H1 (cell line): ENCODE results near the gene GOLGA8J. TPM values are rescaled to one million over a fixed set of nuclear protein-coding genes. Genes with fewer than 3 reads are reported as not detected.

Experiments
- CTCF ChIA-PET: fragments of 300-600 bp; sonication (Branson Sonifier 250); formaldehyde crosslinking; loops from one replicate; lab custom pipeline; 2021; ENCODE audit not compliant: partially characterized antibody; lab: Charles Lee
- POLR2A ChIA-PET: fragments of 300-600 bp; sonication (Branson Sonifier 250); formaldehyde crosslinking; loops from one replicate; lab custom pipeline; 2021; ENCODE audit warnings: inconsistent platforms; ENCODE audit not compliant: partially characterized antibody; lab: Charles Lee
- DNase-seq, 2 experiments: peaks; one replicate each; pipeline versions ENCODE4 v3.0.0 to v3.0.0-alpha.2; 2010 to 2022; ENCODE audit warnings: low spot score in 2 of 2, low read depth in 1 of 2, mixed read lengths in 1 of 2
- FAIRE-seq: peaks from 2 replicates; lab custom pipeline; 2011; peaks lifted over from hg19 to GRCh38; lab: Jason Lieb, UNC
- H2AFZ ChIP-seq: 2 replicates; pipeline ENCODE4 v1.8.1; 2012; ENCODE audit warnings: low read length, inconsistent platforms
- H2AK5ac ChIP-seq: 2 replicates; pipeline ENCODE4 v1.6.1; 2013; ENCODE audit warnings: low read depth, low read length
- H2BK120ac ChIP-seq: replicated peaks from 2 replicates; pipeline ENCODE3; 2013; ENCODE audit warnings: low read depth, low read length, inconsistent platforms
- H2BK12ac ChIP-seq: 2 replicates; pipeline ENCODE4 v1.6.1; 2013; ENCODE audit warnings: low read depth, low read length
- H2BK15ac ChIP-seq: 2 replicates; pipeline ENCODE4 v1.6.1; 2013; ENCODE audit warnings: low read length
- H2BK20ac ChIP-seq: 2 replicates; pipeline ENCODE4 v1.6.1; 2013; ENCODE audit warnings: low read length
- H2BK5ac ChIP-seq: 2 replicates; pipeline ENCODE4 v1.6.1; 2013; ENCODE audit warnings: low read depth, low read length
- H3K14ac ChIP-seq: 2 replicates; pipeline ENCODE4 v1.6.1; 2013; ENCODE audit warnings: inconsistent platforms; ENCODE audit not compliant: insufficient read length
- H3K18ac ChIP-seq: 2 replicates; pipeline ENCODE4 v1.6.1; 2013; ENCODE audit warnings: low read length; ENCODE audit errors: extremely low read depth
- H3K23ac ChIP-seq: 2 replicates; pipeline ENCODE4 v1.6.1; 2013; ENCODE audit warnings: inconsistent platforms; ENCODE audit not compliant: insufficient read length
- H3K23me2 ChIP-seq: 2 replicates; pipeline ENCODE4 v1.6.1; 2013; ENCODE audit warnings: low read depth, low read length
- H3K27ac ChIP-seq: 2 replicates; pipeline ENCODE4 v1.6.1; 2011; ENCODE audit warnings: low read depth, low read length, inconsistent platforms
- H3K27me3 ChIP-seq, 4 experiments: replicated peaks in 1 of 4; 1 replicate in 1 of 4; 2 replicates in 3 of 4; pipeline versions ENCODE4 v1.6.1 to v1.8.1; 2011 to 2013; ENCODE audit warnings: low read length in 3 of 4, mild to moderate bottlenecking in 3 of 4, inconsistent platforms in 2 of 4, mixed read lengths in 2 of 4, moderate library complexity in 1 of 4; ENCODE audit not compliant: control insufficient read depth in 3 of 4, insufficient read depth in 3 of 4; ENCODE audit errors: extremely low read depth in 1 of 4
- H3K36me3 ChIP-seq, 4 experiments: 2 replicates each; pipeline versions ENCODE4 v1.6.1 to v1.8.1; 2011 to 2013; ENCODE audit warnings: mild to moderate bottlenecking in 4 of 4, low read length in 3 of 4, moderate library complexity in 2 of 4, control low read depth in 1 of 4, inconsistent platforms in 1 of 4; ENCODE audit not compliant: insufficient read depth in 4 of 4, control insufficient read depth in 2 of 4
- H3K4ac ChIP-seq: replicated peaks from 2 replicates; pipeline ENCODE3; 2013; ENCODE audit warnings: low read length, low read depth, mixed read lengths, inconsistent platforms; ENCODE audit not compliant: insufficient read length
- H3K4me1 ChIP-seq, 4 experiments: replicated peaks in 1 of 4; 1 replicate in 1 of 4; 2 replicates in 3 of 4; pipeline versions ENCODE4 v1.6.1 to v1.8.1; 2011 to 2013; ENCODE audit warnings: low read length in 3 of 4, inconsistent platforms in 2 of 4, mixed read lengths in 1 of 4; ENCODE audit not compliant: insufficient read depth in 4 of 4, control insufficient read depth in 3 of 4
- H3K4me2 ChIP-seq, 2 experiments: 2 replicates each; pipeline versions ENCODE4 v1.6.1 to v1.8.1; 2011 to 2013; ENCODE audit warnings: low read depth in 2 of 2, low read length in 2 of 2, control low read depth in 1 of 2, inconsistent platforms in 1 of 2, mild to moderate bottlenecking in 1 of 2; ENCODE audit not compliant: insufficient read depth in 1 of 2
- H3K4me3 ChIP-seq, 4 experiments: fragments of 200-600, 300-600 bp in 1 of 4; sonication (generic), shearing (Covaris generic), sonication (Bioruptor Twin) in 1 of 4; 2 replicates each; pipeline versions ENCODE4 v1.5.1 to v1.8.1; 2011 to 2016; ENCODE audit warnings: low read length in 4 of 4, low read depth in 3 of 4, control low read depth in 2 of 4, inconsistent platforms in 2 of 4, mild to moderate bottlenecking in 2 of 4, mixed read lengths in 1 of 4, moderate library complexity in 1 of 4; ENCODE audit not compliant: insufficient read depth in 2 of 4; ENCODE audit errors: extremely low read depth in 1 of 4
- H3K56ac ChIP-seq: replicated peaks from 2 replicates; pipeline ENCODE3; 2013; ENCODE audit warnings: low read depth, mild to moderate bottlenecking, mixed read lengths, low read length, inconsistent platforms; ENCODE audit not compliant: insufficient read length
- H3K79me1 ChIP-seq: 2 replicates; pipeline ENCODE4 v1.6.1; 2013; ENCODE audit warnings: low read depth, low read length, control low read depth
- H3K79me2 ChIP-seq, 2 experiments: 2 replicates each; pipeline versions ENCODE4 v1.6.1 to v1.8.1; 2012 to 2013; ENCODE audit warnings: low read length in 2 of 2, mild to moderate bottlenecking in 2 of 2, inconsistent platforms in 1 of 2; ENCODE audit not compliant: insufficient read depth in 2 of 2, control insufficient read depth in 1 of 2
- H3K9ac ChIP-seq, 4 experiments: replicated peaks in 1 of 4; 1 replicate in 1 of 4; 2 replicates in 3 of 4; pipeline versions ENCODE4 v1.6.1 to v1.8.1; 2011 to 2013; ENCODE audit warnings: low read depth in 3 of 4, low read length in 3 of 4, control low read depth in 2 of 4, mild to moderate bottlenecking in 2 of 4, moderate library complexity in 2 of 4, inconsistent platforms in 1 of 4; ENCODE audit errors: extremely low read depth in 1 of 4
- H3K9me3 ChIP-seq, 2 experiments: 2 replicates each; pipeline versions ENCODE4 v1.6.1 to v1.8.1; 2012 to 2013; ENCODE audit warnings: mild to moderate bottlenecking in 2 of 2, moderate library complexity in 2 of 2, control low read depth in 1 of 2, inconsistent platforms in 1 of 2, low read depth in 1 of 2, low read length in 1 of 2, mixed read lengths in 1 of 2; ENCODE audit not compliant: insufficient read depth in 2 of 2
- H4K20me1 ChIP-seq, 2 experiments: replicated peaks in 1 of 2; 2 replicates each; pipeline versions ENCODE3 to v1.8.1; 2011 to 2013; ENCODE audit warnings: inconsistent platforms in 2 of 2, low read length in 2 of 2, mild to moderate bottlenecking in 1 of 2; ENCODE audit not compliant: insufficient read depth in 2 of 2, control insufficient read depth in 1 of 2
- H4K5ac ChIP-seq: 2 replicates; pipeline ENCODE4 v1.6.1; 2013; ENCODE audit warnings: low read length, low read depth, mixed read lengths, inconsistent platforms; ENCODE audit not compliant: insufficient read length
- H4K8ac ChIP-seq: 2 replicates; pipeline ENCODE4 v1.8.0; 2013; ENCODE audit warnings: mild to moderate bottlenecking, moderate library complexity, low read length, inconsistent platforms; ENCODE audit not compliant: insufficient read depth; ENCODE audit errors: extremely low read depth
- H4K91ac ChIP-seq: replicated peaks from 2 replicates; pipeline ENCODE3; 2013; ENCODE audit warnings: low read length, mixed read lengths, inconsistent platforms; ENCODE audit not compliant: insufficient read length
- CTBP2 ChIP-seq: IDR thresholded peaks from 2 replicates; pipeline ENCODE4 v1.7.0; 2011; ENCODE audit warnings: borderline replicate concordance, mild to moderate bottlenecking, moderate library complexity, mixed read lengths, low read length; ENCODE audit not compliant: insufficient read depth, insufficient read length
- NANOG ChIP-seq: IDR thresholded peaks from 2 replicates; pipeline ENCODE4 v1.6.1; 2011; ENCODE audit warnings: low read length, low read depth, mild to moderate bottlenecking, inconsistent platforms; ENCODE audit not compliant: insufficient read depth, poor library complexity, severe bottlenecking
- WGBS, 2 experiments: shearing (Covaris generic) in 1 of 2; methylation state at CpG; one replicate each; pipeline versions ENCODE4 v1.1.6 to v1.1.7; 2013 to 2015; ENCODE audit warnings: low lambda C conversion rate in 2 of 2, mixed read lengths in 2 of 2, inconsistent platforms in 1 of 2, low coverage in 1 of 2, missing lambda C conversion rate in 1 of 2; ENCODE audit not compliant: insufficient replicate concordance in 2 of 2, insufficient coverage in 1 of 2, insufficient read length in 1 of 2; ENCODE audit errors: extremely low coverage in 1 of 2, missing lambda C conversion rate in 1 of 2; 5-methylcytosine and 5-hydroxymethylcytosine counted together
- polyA plus RNA-seq, 7 experiments: library from polyadenylated mRNA; depleted of rRNA in 3 of 7; stranded (reverse) in 5 of 7; unstranded in 2 of 7; fragments of >200 nt in 5 of 7; fragments of 200-250 nt in 2 of 7; gene quantifications; 1 replicate in 5 of 7; 2 replicates in 1 of 7; 4 replicates in 1 of 7; pipeline versions ENCODE4 v1.2.1 to v1.2.3, GENCODE V29; 2011 to 2013; ENCODE audit warnings: missing spikeins in 2 of 7, mixed read lengths in 2 of 7
- total RNA-seq: library from RNA; stranded (reverse); fragmentation: NEBNext Ultra II Directional; extraction: Animal tissue kit (Norgen Biotek cat#: 25700); gene quantifications from 2 replicates; pipeline ENCODE4 v1.2.1, GENCODE V29; 2021

The GOLGA8J gene
- total and polyA plus RNA-seq, 2 of the 8 experiments (the other 6 are each of a cell fraction or from before 2014, with no cell fraction given): not detected

DNA sequence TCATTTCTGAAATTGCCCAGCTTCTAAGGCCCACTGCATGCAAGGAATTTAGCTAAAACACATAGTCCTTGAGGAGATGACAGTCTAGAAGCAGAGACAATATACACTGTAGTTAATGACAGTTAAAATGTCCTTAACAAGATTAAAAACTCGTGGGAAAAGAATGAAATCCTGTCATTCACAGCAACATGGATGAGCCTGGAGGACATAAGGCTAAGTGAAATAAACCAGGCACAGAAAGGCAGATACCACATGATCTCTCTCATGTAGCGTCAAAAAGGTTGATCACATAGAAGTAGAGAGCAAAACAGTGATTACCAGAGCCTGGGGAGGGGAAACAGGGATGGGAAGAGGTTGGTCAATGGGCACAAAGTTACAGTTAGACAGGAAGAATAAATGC, 36.3 kb upstream of the GOLGA8J start:
- DNase-seq: no peak
- TF ChIP-seq NANOG: no peak
- no peak for TF ChIP-seq CTBP2
- Histone ChIP-seq H3K79me1 (no peaks in the 10 kb centered on the region), H3K36me3 (no peaks in the 10 kb centered on the region), H2BK12ac (no peak overlapping the region), H3K4me3 (no peak overlapping the region), H2AFZ (no peak overlapping the region), H4K8ac (no peak overlapping the region), H3K4ac (no peak overlapping the region), H3K4me1 (peaks cover 0 to 6% (median 3%) of the 10 kb centered on the region in 4 experiments; a peak in 6 of 7 replicates), H3K23ac (no peak overlapping the region), H2BK20ac (0 out of 2 replicates have a peak overlapping the region, but pooled peaks have one; percentile 37), H3K79me2 (no peaks in the 10 kb centered on the region), H2BK5ac (no peak overlapping the region), H3K14ac (no peak overlapping the region), H4K20me1 (no peaks in the 10 kb centered on the region), H2BK15ac (no peak overlapping the region), H3K9ac (no peak overlapping the region), H2BK120ac (no peak overlapping the region), H2AK5ac (no peak overlapping the region), H3K4me2 (no peak overlapping the region), H3K18ac (no peak overlapping the region), H3K9me3 (no peaks in the 10 kb centered on the region), H3K56ac (no peak overlapping the region), H4K91ac (no peak overlapping the region), H3K27ac (no peak overlapping the region), H3K27me3 (no peaks in the 10 kb centered on the region), H3K23me2 (no peaks in the 10 kb centered on the region), H4K5ac (no peak overlapping the region)
- no peak for FAIRE-seq
- WGBS, 2 experiments: 81% methylated on average over 2 of the region's 2 CpGs; no CpG with 5 or more reads in 1 of the 2 experiments
- ChIA-PET POLR2A (no interaction called here), CTCF (interaction anchor here (1.4 kb wide), 1 partner anchor 28 kb away, joined by 5 read pairs; no protein-coding TSS in a partner anchor)
